GDM1 (cell line): ENCODE data around the gene UBE2G1.
A peak's percentile ranks its signal among the peaks of the same experiment; 100 is the strongest.
"Not testable (repeated sequence)": the region's sequence is repeated elsewhere in the genome, so short reads cannot be mapped to it uniquely, and the experiment has no call there.

Source experiments
- DNase-seq: peaks from one replicate; lab custom pipeline; 2025; lab: John Stamatoyannopoulos, UW

Gene UBE2G1

DNA sequence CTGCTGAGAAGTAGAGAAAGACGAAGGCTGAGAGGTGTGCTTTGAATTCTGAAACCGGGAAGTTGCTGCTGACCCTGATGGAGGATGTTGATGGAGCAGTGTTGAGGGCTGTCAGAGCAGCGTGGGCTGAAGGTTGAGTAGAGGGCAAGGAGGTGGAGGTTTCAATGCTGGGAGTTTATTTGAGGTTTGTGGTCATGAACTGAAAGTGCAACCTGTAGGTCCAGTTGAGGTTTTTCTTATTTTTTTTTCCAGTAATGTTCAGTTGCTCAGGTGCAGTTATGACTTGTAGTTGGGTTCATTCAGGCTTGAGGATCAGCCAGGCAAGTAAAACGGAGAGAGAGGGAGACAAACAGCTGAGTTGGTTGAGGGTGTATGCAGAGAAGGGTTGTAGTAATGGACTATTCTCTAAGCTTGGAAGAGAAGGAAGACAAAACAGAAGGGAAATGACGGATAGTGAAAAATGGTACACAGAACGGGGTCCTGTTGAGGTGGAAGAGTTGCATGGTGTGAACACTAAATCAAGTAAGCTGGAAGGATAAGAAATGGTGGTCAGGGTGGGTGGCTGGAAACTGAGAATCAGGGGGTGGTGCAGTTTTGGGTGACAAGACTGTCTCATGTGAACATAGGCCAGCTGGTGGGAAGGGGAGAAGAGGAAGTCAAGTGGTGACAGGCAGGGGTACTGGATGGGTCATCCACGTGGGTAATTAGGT lies 8.7 kb upstream of the UBE2G1 start:
- DNase-seq: no peak

DNA sequence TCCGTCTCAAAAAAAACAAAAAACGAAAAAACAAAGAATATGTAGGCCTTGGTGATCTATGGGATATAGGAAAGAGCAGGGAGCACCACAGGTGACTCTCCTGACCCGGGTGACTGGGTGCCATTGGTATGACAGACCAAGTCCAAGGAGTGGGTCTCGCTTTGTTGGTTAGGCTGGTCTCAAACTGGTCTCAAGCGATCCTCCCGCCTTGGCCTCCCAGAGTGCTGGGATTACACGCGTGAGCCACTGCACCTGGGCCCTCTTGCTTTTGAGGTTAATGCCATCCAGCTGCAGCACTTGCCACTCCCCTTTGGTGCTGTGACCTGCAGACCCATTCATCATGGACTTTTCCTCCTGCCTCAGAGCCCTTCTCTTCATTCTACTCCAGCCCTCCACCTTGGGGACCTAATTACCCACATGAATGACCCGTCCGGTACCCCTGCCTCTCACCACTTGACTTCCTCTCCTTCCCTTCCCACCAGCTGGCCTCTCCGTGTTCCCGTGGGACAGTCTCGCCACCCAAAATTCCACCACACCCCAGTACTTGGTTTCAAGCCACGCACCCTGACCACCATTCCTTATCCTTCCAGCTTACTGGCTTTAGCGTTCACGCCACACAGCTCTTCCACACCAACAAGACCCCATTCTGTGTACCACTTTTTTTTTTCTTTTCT lies 3.2 kb upstream of the UBE2G1 start:
- no peak for DNase-seq

DNA sequence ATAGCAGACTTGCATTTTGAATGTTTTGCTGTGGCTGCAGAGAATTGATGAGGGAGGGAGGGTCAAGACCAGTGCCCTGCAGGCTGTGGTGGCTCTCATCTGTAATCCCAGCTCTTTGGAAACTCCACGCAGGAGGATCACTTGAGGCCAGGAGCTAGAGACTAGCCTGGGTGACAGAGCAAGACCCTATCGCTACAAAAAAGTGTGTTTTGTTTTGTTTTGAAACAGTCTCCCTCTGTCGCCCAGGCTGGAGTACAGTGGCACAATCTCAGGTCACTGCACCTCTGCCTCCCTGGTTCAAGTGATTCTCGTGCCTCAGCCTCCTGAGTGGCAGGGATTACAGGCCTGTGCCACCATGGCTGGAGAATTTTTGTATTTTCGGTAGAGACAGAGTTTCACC lies 1.9 kb upstream of the UBE2G1 start:
- DNase-seq: no peak

DNA sequence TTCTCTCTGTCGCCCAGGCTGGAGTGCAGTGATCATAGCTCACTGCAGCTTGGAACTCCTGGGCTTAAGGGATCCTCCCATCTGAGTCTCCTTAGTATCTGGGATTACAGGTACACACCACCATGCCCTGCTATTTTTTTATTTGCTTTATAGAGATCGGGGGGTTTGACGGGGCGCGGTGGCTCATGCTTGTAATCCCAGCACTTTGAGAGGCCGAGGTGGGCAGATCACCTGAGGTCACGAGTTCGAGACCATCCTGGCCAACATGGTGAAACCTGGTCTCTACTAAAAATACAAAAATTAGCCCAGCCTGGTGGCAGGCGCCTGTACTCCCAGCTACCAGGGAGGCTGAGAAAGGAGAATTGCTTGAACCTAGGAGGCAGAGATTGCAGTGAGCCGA lies 702 bp upstream of the UBE2G1 start:
- DNase-seq: not testable (repeated sequence)

DNA sequence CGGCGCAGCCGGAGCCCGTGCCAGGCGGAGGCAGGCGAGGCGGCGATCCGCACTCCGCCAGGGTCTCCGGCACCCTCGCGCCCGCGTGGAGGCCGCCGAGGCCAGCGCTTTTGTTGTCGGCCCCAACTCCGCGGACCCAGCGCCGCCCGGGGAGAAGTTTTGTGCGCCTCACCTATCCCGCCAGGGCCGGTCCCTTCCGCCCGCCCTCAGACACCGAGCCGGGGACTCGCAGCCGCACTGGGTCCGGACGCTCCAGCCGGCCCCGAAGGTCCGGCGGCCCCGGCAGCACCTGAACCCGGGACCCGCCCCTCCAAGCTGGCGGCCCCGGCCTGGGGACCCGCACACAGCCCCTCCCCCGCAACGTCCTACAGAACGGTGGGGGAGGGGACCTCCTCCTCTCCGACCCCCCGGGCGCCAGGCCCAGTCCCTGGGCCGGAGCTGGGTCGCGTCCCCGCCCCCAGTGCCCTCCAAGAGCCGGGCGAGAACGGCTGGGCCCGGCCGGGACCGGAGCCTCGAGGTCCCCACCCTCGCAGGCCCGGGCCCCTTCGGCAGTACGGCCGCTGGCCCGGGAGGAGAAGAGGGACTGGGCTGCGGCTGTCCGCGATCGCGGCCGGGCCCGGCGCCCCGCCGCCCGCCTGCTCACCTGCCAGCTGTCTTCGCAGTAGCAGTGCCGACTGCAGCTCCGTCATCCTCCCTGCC lies 698 bp downstream of the UBE2G1 start:
- DNase-seq: no peak

DNA sequence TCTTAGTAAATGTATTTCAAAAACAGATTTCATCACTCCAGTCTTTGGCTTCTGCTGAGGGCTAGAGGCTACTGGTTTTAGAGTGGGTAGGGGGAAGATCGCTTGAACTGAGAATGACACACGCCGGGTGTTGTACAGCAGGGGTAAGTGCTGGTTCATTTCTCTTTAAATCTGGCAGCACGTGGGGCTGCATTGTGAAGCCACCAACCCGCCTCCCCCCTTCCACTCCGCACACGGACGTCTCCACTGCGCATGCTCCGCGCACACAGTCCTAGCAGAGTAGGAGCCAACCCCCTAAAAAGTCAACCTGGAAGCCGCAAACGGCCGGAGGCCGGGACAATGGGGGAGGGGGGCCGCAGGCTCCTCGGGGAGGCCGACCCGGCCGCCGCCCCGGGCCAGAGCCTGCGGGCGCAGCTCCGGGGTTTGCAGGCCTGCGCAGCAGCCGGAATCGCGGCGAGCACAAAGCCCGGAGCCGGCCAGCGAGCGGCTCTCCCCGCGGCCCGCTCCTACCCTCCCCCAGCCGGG lies 1.3 kb downstream of the UBE2G1 start:
- peak; percentile 87 for DNase-seq

DNA sequence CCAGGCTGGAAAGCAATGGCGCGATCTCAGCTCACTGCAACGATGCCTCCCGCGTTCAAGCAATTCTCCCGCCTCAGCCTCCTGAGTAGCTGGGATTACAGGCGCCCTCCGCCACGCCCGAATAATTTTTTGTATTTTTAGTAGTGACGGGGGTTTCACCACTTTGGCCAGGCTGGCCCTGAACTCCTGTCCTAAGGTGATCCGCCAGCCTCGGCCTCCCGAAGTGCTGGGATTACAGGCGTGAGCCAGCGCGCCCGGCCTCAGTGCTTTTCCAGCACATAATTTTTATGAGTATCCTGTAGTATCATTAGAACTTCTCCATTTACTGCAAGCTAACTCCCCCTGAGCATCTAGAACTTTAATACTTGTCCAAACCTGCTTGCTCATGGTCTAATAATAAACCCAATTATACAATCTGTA lies 1.8 kb downstream of the UBE2G1 start:
- DNase-seq: no peak

DNA sequence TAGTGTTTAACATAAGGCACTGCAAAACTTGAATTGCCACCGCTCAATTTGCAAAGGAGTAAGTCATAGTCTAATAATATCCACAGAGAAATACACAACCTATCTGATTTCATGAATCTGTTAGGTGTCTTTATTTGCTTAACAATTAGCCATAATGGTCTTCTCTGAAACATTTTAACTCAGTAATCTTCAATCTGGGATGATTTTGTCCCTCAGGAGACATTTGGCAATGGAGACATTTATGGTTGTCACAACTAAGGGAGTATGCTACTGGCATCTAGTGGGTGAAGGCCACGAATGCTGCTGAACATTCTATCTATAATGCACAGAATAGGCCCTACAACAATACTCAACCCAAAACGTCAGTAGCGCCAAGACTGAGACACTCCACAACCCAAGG lies 4.3 kb downstream of the UBE2G1 start:
- no peak for DNase-seq

DNA sequence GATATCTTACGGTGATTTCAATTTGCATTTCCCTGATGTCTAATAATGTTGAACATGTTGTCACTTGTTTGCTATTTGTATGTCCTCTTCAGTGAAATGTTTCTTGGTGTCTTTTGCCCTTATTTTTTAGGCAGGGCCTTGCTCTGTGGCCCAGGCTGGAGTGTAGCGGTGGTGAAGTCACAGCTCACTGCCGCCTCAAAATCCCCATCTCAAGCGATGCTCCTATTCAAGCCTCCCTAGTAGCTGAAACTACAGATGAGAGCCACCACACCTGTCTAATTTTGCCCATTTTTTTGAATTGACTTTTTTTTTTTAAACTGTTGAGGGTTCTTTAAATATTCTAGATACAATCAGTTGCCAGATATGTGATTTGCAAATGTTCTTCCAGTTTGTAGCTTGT lies 8.3 kb downstream of the UBE2G1 start:
- DNase-seq: no peak

DNA sequence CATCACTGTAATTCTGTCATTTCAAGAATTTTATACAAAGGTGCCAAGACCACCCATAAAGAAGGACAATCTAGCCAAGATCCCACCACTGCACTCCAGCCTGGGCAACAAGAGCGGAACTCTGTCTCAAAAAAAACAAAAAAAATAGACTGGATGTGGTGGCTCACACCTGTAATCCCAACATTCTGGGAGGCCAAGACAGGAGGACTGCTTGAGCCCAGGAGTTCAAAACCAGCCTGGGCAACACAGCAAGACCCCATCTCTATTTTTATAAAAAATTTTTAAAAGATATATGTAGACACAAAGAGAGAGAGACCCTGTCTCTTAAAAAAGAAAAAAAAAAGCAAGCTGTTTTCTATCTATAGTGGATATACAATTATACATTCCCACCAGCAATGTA lies 8.8 kb downstream of the UBE2G1 start:
- no peak for DNase-seq

DNA sequence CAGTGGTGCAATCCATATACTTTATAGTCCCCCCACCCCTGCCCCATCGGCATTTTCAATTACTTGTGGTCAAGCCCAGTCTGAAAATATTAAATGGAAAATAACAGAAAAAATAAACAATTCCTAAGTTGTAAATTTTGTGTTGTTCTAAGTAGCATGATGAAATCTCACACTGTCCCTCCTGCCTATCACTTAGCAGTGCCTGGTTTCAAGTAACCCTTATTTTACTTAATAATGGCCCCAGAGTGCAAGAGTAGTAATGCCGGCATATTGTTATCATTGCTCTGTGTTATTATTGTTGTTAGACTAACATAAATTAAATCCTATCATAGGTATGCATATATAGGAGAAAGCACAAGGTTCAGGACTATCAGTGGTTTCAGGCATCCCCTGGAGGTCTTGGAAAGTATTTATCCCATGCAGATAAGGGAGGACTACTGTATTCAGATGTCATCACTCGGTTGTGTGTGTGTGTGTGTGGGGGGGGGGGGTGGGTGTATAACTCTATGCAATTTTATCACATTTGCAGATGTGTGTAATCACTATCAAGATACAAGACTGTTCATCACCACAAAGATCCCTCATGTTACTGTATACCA lies 9.3 kb downstream of the UBE2G1 start:
- DNase-seq: no peak

DNA sequence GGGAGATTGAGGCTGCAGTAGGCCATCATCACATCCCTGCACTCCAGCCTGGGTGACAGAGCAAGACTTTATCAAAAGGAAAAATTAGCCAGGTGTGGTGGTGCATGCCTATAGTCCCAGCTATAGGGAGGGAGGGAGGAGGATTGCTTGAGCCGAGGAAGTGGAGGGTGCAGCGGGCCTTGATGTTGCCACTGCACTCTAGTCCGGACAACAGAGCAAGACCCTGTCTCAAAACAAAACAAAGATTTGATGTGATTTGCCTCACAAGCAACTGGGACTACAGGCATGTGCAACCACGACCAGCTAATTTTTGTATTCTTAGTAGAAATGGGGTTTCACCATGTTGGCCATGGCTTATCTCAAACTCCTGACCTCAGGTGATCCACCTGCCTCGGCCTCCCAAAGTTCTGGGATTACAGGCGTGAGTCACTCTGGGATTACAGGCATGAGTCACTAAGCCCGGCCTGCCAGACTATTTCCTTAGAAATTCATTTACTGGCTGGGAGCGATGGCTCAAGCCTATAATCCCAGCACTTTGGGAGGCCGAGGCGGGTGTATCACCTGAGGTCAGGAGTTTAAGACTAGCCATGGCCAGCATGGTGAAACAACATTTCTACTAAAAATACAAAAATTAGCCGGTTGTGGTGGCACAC lies 11.5 kb downstream of the UBE2G1 start:
- DNase-seq: no peak

DNA sequence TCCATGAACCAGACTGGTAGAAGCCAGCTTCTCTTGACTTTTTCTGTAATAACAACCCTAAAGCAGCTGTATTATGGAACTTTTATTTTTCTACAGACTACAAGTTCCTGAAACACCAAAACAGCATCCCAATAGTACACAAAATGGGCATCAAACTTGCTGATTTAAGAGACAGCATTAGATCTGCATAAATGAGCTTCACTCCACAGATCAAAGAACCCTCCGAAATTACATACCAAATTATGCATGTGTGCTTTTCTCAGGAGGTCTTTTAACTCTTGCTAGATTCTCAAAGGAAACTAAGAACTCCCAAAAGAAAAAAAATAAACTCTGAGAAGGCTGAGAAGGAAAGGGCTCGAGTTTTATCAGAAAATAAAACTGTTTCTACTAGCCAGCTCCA lies 12.3 kb downstream of the UBE2G1 start:
- no peak for DNase-seq

DNA sequence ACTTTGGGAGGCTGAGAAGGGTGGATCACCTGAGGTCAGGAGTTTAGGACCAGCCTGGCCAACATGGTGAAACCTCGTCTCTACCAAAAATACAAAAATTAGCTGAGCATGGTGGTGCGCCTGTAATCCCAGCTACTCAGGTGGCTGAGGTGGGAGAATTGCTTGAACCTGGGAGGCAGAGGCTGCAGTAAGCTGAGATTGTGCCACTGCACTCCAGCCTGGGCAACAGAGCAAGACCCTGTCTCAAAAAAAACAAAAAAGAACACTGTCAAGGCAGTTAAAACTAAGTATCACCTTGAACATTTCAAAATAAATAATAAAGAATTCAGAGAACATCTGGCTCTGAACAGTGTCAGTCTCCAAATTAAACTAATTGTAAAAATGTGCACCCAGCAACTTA lies 16.3 kb downstream of the UBE2G1 start:
- DNase-seq: not testable (repeated sequence)

DNA sequence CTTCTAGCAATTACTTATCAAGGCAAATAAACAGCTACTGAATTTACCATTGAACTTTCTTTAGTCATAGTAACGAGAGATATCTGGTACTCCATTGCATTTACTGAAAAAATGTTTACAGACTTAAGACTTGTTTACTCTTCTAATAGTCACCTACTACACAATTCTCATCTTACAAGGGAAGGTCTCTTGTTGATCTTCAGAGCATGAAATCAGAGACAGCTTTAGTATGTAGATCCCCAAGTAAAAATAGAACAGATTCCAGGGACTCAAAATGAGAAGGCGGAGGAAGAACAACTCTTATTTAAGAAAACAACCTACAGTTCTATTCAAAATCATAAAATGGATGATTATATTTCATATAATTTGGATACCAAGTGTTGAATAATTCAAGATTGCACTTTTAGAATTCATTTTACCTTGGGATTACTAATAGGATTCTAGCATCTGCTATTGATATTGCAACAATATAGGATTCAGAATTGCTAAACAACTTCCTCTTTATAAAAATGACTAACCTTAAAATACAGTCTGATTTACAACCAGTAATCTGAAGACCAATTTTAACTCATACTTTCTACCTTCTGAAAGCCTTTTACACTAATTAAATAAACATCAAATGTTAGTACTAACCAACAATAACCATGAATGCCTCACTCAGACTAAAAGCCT lies 20.8 kb downstream of the UBE2G1 start:
- DNase-seq: no peak

DNA sequence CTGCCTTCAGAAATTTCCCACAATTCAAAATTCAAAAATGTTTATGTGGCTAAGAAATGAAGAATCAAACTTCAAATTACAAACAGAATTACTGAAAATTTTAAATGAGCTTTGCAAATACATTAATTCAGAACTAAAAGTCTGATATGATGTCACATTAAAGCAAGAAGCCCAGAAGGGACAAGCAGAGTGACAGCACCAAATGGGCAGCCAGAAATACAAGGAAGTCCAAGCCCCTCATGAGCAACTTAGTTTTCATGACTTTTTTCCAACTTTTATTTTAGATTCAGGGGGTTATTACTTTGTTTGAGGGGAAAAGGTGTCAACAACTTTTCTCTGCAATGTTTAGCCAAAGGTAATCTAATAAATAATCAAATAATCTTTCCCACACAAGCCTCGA lies 21.5 kb downstream of the UBE2G1 start:
- no peak for DNase-seq

DNA sequence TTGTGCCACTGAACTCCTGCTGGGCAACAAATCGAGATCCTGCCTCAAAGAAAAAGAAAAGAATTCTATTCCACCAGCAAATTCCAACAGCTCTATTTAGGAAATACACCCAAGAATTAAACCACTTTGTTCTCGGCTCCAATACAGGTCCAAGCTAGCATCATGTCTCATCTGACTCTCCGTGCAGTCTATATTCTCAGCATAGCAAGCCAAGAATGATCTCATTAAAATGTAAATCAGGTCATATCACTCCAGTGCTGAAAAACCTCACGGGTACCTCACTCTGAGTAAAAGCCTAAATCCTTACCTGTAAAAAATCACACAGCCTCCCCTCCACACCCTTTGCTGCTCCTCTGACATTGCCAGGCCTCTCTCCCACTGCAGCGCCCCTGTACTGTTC lies 23.9 kb downstream of the UBE2G1 start:
- DNase-seq: no peak

DNA sequence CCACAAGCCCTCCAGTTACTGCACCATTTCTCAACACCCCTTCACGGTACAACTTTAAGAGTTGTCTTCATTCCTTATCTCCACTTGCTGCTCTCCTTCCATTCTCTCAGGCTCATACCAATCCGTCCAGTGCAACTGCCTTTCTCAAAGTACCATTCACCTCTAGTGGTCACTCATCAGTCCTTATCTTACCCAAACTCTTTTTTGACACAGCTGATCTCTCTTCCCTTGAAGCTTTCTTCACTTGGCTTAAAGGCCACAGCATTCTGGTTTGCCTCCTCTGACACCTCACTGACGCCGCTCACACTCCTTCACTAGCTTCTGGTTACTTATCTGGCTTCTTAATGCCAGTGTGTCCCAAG lies 24.9 kb downstream of the UBE2G1 start:
- no peak for DNase-seq

DNA sequence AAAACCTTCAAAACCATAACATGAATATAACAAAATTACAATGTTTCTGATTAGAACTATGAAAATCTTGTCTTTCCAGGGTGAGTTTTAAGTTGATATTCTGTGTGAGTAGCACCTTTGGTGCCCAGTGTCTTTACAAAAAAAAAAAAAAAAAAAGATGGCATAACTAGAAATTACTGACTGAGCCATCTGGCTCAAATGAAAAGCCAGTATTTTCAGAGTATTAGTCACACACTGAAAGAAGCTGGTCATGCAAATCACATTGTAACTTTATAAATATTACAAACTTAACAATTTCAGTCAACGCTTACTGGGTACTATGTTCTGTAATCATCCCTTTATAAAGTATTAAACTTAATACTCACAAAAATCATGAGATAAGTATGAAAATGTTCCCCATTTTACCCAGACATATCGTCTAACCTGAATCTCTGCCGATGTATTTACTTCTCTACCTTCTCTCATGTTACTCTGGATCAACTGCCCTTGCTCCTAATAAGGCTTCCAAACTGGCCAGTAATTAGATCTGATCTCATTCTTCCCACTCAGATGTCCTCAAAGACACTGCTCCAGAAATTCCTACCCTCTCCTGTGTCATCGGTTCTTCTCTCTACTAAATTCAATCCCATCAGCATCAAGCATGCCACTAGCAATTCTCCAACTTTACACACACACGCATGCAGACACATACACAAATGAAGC lies 25.4 kb downstream of the UBE2G1 start:
- DNase-seq: no peak

DNA sequence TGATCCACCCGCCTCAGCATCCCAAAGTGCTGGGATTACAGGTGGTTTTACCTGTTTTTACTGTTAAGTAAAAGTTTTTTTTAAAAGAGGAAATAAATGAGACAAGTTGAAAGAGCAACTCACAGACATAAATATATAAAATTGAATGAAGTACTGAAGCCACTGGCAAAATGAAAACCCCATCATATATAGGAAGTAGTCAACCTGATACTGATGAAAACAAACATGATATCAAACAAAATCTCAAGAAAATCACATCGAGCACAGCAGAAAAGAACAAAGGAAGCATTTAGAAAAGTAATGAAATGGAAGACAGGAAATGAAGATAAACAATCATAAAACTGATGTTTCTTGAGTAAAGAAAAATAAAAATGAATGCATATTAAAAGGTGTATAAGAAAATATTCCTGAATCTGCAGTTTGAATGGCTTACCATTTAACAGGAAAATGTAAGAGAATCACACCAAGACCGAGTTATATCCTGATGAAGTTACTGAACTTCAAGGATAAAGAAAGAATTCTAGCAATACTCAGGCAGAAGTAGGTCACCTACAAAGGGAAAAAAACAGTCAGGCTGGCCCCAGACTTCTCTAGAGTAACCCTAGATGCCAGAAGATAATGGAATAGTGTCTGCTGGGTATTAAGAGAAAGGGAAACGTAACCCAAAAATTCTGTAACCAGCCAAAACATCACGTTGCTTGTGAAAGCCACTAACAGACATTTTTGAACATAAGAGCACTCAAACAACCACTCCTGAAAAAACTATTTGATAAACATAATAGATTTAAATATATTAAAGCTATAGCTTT lies 31.5 kb downstream of the UBE2G1 start:
- no peak for DNase-seq
